Measurements from ENCODE around the gene KDM4F. TPM values are rescaled to one million over a fixed set of nuclear protein-coding genes. Genes with fewer than 3 reads are reported as not detected.
"Not testable (repeated sequence)": the region's sequence is repeated elsewhere in the genome, so short reads cannot be mapped to it uniquely, and the experiment has no call there.

KDM4F gene
- total RNA-seq, 1 experiment from 2014 or later, result not detected

DNA sequence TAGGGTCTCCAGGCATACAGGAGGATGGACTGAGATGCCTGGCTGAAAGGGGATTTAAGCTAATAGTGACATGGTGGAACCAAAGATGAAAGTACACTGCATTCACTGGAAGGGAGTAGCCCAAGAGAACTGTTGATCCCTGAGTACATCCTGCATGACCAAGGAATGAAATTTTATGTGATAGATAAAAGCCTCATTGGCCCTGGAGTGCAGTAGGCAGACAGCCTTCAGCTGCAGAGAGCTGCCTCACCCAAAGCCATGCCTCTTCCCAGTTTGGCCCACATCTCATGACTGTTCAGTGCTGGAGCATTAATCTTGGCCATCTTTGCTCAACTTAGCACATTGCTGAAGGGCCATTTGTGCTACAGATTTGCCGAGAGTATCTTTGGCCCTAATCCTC, 16.2 kb upstream of the KDM4F start:
- Mint-ChIP-seq H3K4me1 (ENCODE audit: low read depth, unreplicated experiment) (no peaks in the 10 kb centered on the region), H3K9me3 (ENCODE audit: low read depth, unreplicated experiment) (no peaks in the 10 kb centered on the region), H3K27me3 (ENCODE audit: unreplicated experiment) (peaks cover 23% of the 10 kb centered on the region), H3K4me3 (ENCODE audit: low read depth, unreplicated experiment) (no peak overlapping the region), H3K36me3 (ENCODE audit: insufficient read depth, unreplicated experiment) (no peaks in the 10 kb centered on the region), H3K27ac (ENCODE audit: unreplicated experiment) (no peak overlapping the region)
- intact Hi-C loops (cut with micrococcal nuclease; ENCODE audit: unreplicated experiment), result no loop called here
- TF ChIP-seq, protein P1, sequence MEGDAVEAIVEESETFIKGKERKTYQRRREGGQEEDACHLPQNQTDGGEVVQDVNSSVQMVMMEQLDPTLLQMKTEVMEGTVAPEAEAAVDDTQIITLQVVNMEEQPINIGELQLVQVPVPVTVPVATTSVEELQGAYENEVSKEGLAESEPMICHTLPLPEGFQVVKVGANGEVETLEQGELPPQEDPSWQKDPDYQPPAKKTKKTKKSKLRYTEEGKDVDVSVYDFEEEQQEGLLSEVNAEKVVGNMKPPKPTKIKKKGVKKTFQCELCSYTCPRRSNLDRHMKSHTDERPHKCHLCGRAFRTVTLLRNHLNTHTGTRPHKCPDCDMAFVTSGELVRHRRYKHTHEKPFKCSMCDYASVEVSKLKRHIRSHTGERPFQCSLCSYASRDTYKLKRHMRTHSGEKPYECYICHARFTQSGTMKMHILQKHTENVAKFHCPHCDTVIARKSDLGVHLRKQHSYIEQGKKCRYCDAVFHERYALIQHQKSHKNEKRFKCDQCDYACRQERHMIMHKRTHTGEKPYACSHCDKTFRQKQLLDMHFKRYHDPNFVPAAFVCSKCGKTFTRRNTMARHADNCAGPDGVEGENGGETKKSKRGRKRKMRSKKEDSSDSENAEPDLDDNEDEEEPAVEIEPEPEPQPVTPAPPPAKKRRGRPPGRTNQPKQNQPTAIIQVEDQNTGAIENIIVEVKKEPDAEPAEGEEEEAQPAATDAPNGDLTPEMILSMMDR (IDR thresholded peaks at IDR 0.05; ENCODE audit: unreplicated experiment), result no peak
- CTCF ChIA-PET, result no interaction called here
- DNase-seq, result no peak
- no TSS peak for BruUV-seq (replicated peaks)

DNA sequence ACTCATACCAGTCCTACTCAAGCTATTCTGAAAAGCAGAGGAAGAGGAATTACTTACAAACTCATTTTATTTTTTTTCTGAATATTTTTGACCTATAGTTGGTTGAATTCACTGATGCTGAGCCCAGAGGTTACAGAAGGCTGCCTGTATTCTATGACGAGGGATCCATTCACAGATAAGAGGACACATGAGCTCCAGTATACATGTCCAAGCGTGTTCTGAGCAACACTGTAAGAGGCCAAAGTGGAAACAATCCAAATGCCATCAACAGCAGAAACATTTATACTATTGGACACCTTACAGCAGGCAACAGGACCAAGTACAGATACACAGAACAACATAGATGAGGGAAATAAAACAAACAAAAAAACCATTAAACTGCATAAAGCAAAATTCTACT, 13.9 kb upstream of the KDM4F start:
- Mint-ChIP-seq H3K9me3 (ENCODE audit: low read depth, unreplicated experiment) (no peaks in the 10 kb centered on the region), H3K4me3 (ENCODE audit: low read depth, unreplicated experiment) (no peak overlapping the region), H3K27me3 (ENCODE audit: unreplicated experiment) (peaks cover 30% of the 10 kb centered on the region), H3K27ac (ENCODE audit: unreplicated experiment) (no peak overlapping the region), H3K36me3 (ENCODE audit: insufficient read depth, unreplicated experiment) (no peaks in the 10 kb centered on the region), H3K4me1 (ENCODE audit: low read depth, unreplicated experiment) (no peaks in the 10 kb centered on the region)
- CTCF ChIA-PET, result no interaction called here
- no peak for DNase-seq
- intact Hi-C loops (cut with micrococcal nuclease; ENCODE audit: unreplicated experiment), result no loop called here
- BruUV-seq (replicated peaks), result no TSS peak
- TF ChIP-seq, protein P1 (IDR thresholded peaks at IDR 0.05; ENCODE audit: unreplicated experiment), result no peak

DNA sequence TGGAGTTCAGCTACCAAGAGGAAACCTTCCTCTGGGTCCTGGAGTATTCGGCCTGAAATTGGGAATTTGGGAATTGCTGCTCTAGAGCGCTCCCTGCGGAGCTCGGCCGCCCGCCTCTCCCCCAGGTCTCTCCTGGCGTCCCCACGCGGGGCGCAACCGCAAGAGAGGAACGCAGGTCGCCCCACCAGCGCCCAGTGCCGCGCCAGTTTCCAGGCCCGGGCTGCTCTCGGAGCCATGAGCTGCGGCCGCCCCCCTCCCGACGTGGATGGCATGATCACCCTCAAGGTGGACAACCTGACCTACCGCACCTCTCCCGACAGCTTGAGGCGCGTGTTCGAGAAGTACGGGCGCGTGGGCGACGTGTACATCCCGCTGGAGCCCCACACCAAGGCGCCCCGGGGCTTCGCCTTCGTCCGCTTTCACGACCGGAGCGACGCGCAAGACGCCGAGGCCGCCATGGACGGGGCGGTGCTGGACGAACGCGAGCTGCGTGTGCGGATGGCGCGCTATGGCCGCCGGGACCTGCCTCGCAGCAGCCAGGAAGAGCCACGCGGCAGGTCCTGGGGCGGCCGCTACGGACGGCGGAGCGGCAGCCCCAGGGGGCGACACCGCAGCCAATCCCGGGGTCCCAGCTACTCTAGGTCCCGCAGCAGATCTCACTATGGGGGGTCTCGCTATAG, 11.7 kb upstream of the KDM4F start:
- H3K36me3 Mint-ChIP-seq (ENCODE audit: insufficient read depth, unreplicated experiment); H3K4me3 Mint-ChIP-seq (ENCODE audit: low read depth, unreplicated experiment); H3K27ac Mint-ChIP-seq (ENCODE audit: unreplicated experiment); H3K4me1 Mint-ChIP-seq (ENCODE audit: low read depth, unreplicated experiment); DNase-seq; BruUV-seq (replicated peaks); intact Hi-C loops (cut with micrococcal nuclease; ENCODE audit: unreplicated experiment); CTCF ChIA-PET; H3K9me3 Mint-ChIP-seq (ENCODE audit: low read depth, unreplicated experiment): not testable (repeated sequence)
- peaks cover 18% of the 10 kb centered on the region for H3K27me3 Mint-ChIP-seq (ENCODE audit: unreplicated experiment)

DNA sequence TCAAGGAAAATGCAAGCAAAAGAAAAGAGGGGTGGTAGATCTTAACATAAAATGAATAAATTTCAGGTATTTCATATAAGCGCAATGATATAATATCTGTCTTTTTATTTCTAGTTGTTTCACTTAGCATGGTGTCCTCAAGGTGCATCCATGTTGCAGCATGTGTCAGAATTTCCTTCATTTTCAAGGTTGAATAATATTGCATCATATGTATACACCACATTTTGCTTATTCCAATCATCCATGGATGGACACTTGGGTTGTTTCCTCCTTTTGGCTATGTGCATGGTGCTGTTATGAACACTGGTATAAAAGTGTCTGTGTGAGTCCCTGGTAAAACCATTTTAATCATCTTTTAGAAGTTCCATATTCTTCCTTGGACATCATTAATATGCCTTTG, 7.0 kb upstream of the KDM4F start:
- no peaks in the 10 kb centered on the region for H3K36me3 Mint-ChIP-seq (ENCODE audit: insufficient read depth, unreplicated experiment)
- intact Hi-C loops (cut with micrococcal nuclease; ENCODE audit: unreplicated experiment), result no loop called here
- DNase-seq, result no peak
- H3K4me1 Mint-ChIP-seq (ENCODE audit: low read depth, unreplicated experiment), result no peaks in the 10 kb centered on the region
- no peaks in the 10 kb centered on the region for H3K9me3 Mint-ChIP-seq (ENCODE audit: low read depth, unreplicated experiment)
- BruUV-seq (replicated peaks), result no TSS peak
- TF ChIP-seq, protein P1 (IDR thresholded peaks at IDR 0.05; ENCODE audit: unreplicated experiment), result no peak
- no peak overlapping the region for H3K27ac Mint-ChIP-seq (ENCODE audit: unreplicated experiment)
- CTCF ChIA-PET, result no interaction called here
- H3K27me3 Mint-ChIP-seq (ENCODE audit: unreplicated experiment), result peaks cover 41% of the 10 kb centered on the region
- no peak overlapping the region for H3K4me3 Mint-ChIP-seq (ENCODE audit: low read depth, unreplicated experiment)

DNA sequence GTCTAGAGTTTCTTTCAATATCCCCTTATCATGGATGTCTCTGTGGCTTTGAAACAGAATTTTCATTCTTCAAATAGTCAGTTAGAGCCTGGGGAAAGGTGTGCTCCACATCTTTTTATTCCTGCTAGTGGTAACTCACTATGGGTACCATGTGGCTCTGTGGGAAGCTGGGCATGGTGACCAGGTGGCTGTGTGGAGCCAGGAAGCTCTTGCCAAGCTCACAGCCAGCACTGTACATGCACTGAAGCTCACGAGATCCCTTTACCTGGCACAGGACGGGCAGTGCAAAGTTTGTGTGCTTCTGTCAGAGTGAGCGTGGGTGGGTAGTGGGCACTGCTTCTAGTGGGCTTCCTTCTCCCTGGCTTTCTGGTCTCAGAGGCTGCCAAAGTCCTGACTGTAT, 6.3 kb upstream of the KDM4F start:
- DNase-seq, result no peak
- no peaks in the 10 kb centered on the region for H3K4me1 Mint-ChIP-seq (ENCODE audit: low read depth, unreplicated experiment)
- H3K36me3 Mint-ChIP-seq (ENCODE audit: insufficient read depth, unreplicated experiment), result no peaks in the 10 kb centered on the region
- intact Hi-C loops (cut with micrococcal nuclease; ENCODE audit: unreplicated experiment), result no loop called here
- no peak overlapping the region for H3K27ac Mint-ChIP-seq (ENCODE audit: unreplicated experiment)
- no peak overlapping the region for H3K4me3 Mint-ChIP-seq (ENCODE audit: low read depth, unreplicated experiment)
- BruUV-seq (replicated peaks), result no TSS peak
- CTCF ChIA-PET, result no interaction called here
- TF ChIP-seq, protein P1 (IDR thresholded peaks at IDR 0.05; ENCODE audit: unreplicated experiment), result no peak
- peaks cover 38% of the 10 kb centered on the region for H3K27me3 Mint-ChIP-seq (ENCODE audit: unreplicated experiment)
- H3K9me3 Mint-ChIP-seq (ENCODE audit: low read depth, unreplicated experiment), result no peaks in the 10 kb centered on the region

Data from Calu3 (cell line).